Measurements from ENCODE around the gene SLC13A3. TPM values are rescaled to one million over a fixed set of nuclear protein-coding genes. Genes with fewer than 3 reads are reported as not detected.

Gene SLC13A3
- total RNA-seq, 2 donors from 2014 or later = 0.08 to 0.25 TPM

DNA sequence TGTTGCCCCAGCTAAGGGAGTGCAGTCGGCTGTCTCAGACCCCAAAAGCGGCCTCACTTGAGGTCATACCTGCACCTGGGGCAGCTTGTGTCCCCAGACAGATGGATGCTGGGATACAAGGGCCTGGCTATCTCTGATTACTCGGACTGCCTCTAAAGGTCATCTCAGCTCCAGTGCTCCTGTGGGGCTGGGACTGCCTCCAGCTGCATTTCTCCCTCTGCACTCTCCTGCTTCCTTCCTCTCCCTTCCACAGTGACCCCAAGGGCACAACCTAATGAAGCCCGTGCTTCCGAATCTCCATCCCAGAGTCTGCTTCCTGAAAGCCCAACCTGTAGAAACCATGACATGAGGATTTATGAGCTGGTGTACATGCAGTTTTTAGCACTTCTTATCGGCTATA lies 78.0 kb downstream of the SLC13A3 start:
- no peak overlapping the region for H3K4me3 ChIP-seq
- no peak overlapping the region for H3K27ac ChIP-seq
- no peaks in the 10 kb centered on the region for H3K9me3 ChIP-seq
- no peak for TF ChIP-seq CTCF (IDR thresholded peaks at IDR 0.05)
- no peaks in the 10 kb centered on the region for H3K4me1 ChIP-seq
- DNase-seq = no peak
- no peaks in the 10 kb centered on the region for H3K36me3 ChIP-seq
- no peak overlapping the region for H3K9ac ChIP-seq (ENCODE audit: low read depth in 2 of 2, low read length in 2 of 2)
- intact Hi-C loops (cut with DNase I) = no loop called here
- no peaks in the 10 kb centered on the region for H3K27me3 ChIP-seq

GRCh38 chr20:46572790-46573189 lies 78.5 kb downstream of the SLC13A3 start:
- intact Hi-C loops (cut with DNase I) = no loop called here

DNA sequence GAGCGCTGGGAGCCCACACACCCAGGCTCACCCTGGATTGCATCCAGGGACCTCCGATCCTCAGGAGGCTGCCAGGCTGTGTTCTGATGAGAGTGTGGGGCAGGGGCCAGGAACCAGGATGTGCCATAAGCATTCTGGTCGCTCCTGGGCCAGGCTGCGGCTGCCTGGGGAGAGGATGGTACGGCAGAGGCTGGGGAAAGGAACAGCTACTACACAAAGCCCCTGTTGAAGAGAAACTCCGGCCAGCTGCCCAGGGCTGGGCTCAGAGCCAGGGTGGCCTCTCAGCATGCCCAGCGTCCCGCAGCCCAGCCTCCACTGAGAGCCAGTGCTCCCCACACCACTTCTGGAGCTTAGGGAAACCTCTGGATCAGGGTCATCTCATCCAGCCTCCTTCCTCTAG lies 79.1 kb downstream of the SLC13A3 start:
- Histone ChIP-seq H3K9ac (ENCODE audit: low read depth in 2 of 2, low read length in 2 of 2) (no peak overlapping the region), H3K27me3 (no peaks in the 10 kb centered on the region), H3K9me3 (no peaks in the 10 kb centered on the region), H3K27ac (no peak overlapping the region), H3K36me3 (no peaks in the 10 kb centered on the region), H3K4me3 (no peak overlapping the region), H3K4me1 (no peaks in the 10 kb centered on the region)
- no peak for DNase-seq
- intact Hi-C loops (cut with DNase I) = no loop called here
- no peak for TF ChIP-seq CTCF (IDR thresholded peaks at IDR 0.05)

More at GRCh38 chr20:46572790-46573189, 78.5 kb downstream of the SLC13A3 start:
- Histone ChIP-seq H3K4me1 (no peaks in the 10 kb centered on the region), H3K9ac (ENCODE audit: low read depth in 2 of 2, low read length in 2 of 2) (no peak overlapping the region), H3K27me3 (no peaks in the 10 kb centered on the region), H3K9me3 (no peaks in the 10 kb centered on the region), H3K4me3 (no peak overlapping the region), H3K36me3 (no peaks in the 10 kb centered on the region), H3K27ac (no peak overlapping the region)
- no peak for TF ChIP-seq CTCF (IDR thresholded peaks at IDR 0.05)
- DNase-seq = no peak

DNA sequence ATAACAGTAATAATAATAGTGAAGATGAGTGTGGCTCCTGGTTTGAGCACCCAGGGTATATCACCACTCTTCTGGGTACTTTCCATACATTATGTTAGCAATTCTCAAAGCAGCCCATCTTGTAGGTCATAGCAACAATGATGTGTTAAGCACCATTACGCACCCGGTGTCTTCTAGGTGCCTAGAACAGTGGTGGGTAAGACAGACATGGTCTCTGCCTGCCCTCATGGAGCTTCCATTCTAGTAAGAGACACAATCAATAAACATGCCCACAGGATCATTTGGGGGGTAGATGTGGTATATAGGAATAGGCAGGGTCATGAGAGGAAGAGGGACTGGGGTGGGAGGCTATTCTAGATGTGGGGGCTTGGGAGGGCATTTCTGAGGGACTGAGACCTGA lies 79.8 kb downstream of the SLC13A3 start:
- intact Hi-C loops (cut with DNase I) = no loop called here
- Histone ChIP-seq H3K9me3 (no peaks in the 10 kb centered on the region), H3K4me1 (no peaks in the 10 kb centered on the region), H3K4me3 (no peak overlapping the region), H3K36me3 (no peaks in the 10 kb centered on the region), H3K27ac (no peak overlapping the region), H3K27me3 (no peaks in the 10 kb centered on the region), H3K9ac (ENCODE audit: low read depth in 2 of 2, low read length in 2 of 2) (no peak overlapping the region)
- no peak for DNase-seq
- TF ChIP-seq CTCF (IDR thresholded peaks at IDR 0.05) = no peak

- Histone ChIP-seq H3K9me3 (no peaks in the 10 kb centered on the region), H3K36me3 (no peaks in the 10 kb centered on the region), H3K4me3 (no peak overlapping the region), H3K27me3 (no peaks in the 10 kb centered on the region), H3K9ac (ENCODE audit: low read depth in 2 of 2, low read length in 2 of 2) (no peak overlapping the region), H3K4me1 (no peaks in the 10 kb centered on the region), H3K27ac (no peak overlapping the region)
- no peak for DNase-seq
- TF ChIP-seq CTCF (IDR thresholded peaks at IDR 0.05) = no peak
- intact Hi-C loops (cut with DNase I) = no loop called here
Observed at GRCh38 chr20:46570956-46571355, 80.3 kb downstream of the SLC13A3 start.

GRCh38 chr20:46569961-46570360 lies 81.3 kb downstream of the SLC13A3 start:
- H3K9ac ChIP-seq (ENCODE audit: low read depth in 2 of 2, low read length in 2 of 2) = no peak overlapping the region
- no peak for TF ChIP-seq CTCF (IDR thresholded peaks at IDR 0.05)
- H3K9me3 ChIP-seq = no peaks in the 10 kb centered on the region
- no peak overlapping the region for H3K4me3 ChIP-seq
- no peaks in the 10 kb centered on the region for H3K27me3 ChIP-seq
- DNase-seq = no peak
- H3K36me3 ChIP-seq = no peaks in the 10 kb centered on the region
- H3K4me1 ChIP-seq = no peaks in the 10 kb centered on the region
- intact Hi-C loops (cut with DNase I) = loop anchor here (10.0 kb wide), 1 partner anchor 115 kb away; the partner anchor contains the start of gene TP53RK
- H3K27ac ChIP-seq = no peak overlapping the region

Data from colonic mucosa (tissue), 4 donors.